ENCODE measurements around the gene TP53TG3C.
"Not testable (repeated sequence)": the region's sequence is repeated elsewhere in the genome, so short reads cannot be mapped to it uniquely, and the experiment has no call there.

TP53TG3C gene

GRCh38 chr16:33193926-33194325 lies at the start of gene TP53TG3C:
Gene TP53TG3C, plus strand, starts transcription at chr16:33194226. Its CDS starts 68 bp downstream, at chr16:33194294.
- DNase-seq, result not testable (repeated sequence)
